Measurements from ENCODE around the gene PROX2. TPM values are rescaled to one million over a fixed set of nuclear protein-coding genes. Genes with fewer than 3 reads are reported as not detected.
A peak's percentile ranks its signal among the peaks of the same experiment; 100 is the strongest.

PROX2 gene
- total and polyA plus RNA-seq, 12 donors = 0.08 TPM; not detected in 11

- WGBS, 4 donors = 58 to 69% (median 62%) methylated on average over 9 of the region's 9 CpGs
- Histone ChIP-seq H3K36me3 (replicated peaks in 1 of 2) (no peaks in the 10 kb centered on the region), H3K27ac (no peak overlapping the region), H3K4me1 (replicated peaks in 1 of 2) (no peaks in the 10 kb centered on the region), H3K9me3 (replicated peaks in 1 of 3) (no peaks in the 10 kb centered on the region), H3K4me3 (no peak overlapping the region), H3K27me3 (no peaks in the 10 kb centered on the region)
- intact Hi-C loops (cut with DNase I) = loop anchor here (5.0 kb wide), 2 partner anchors 43 to 223 kb away; no protein-coding TSS in a partner anchor
- TF ChIP-seq CTCF (IDR thresholded peaks at IDR 0.05) = no peak
- no peak for TF ChIP-seq POLR2A (IDR thresholded peaks at IDR 0.05)
- no peak for DNase-seq
Observed at GRCh38 chr14:74864198-74864597, 11.7 kb downstream of the PROX2 start.

GRCh38 chr14:74863274-74863673 lies 12.7 kb downstream of the PROX2 start:
- Histone ChIP-seq H3K36me3 (replicated peaks in 1 of 2) (no peaks in the 10 kb centered on the region), H3K27me3 (no peaks in the 10 kb centered on the region), H3K9me3 (replicated peaks in 1 of 3) (no peaks in the 10 kb centered on the region), H3K4me1 (replicated peaks in 1 of 2) (no peaks in the 10 kb centered on the region), H3K27ac (no peak overlapping the region), H3K4me3 (no peak overlapping the region)
- intact Hi-C loops (cut with DNase I) = loop anchor here (5.0 kb wide), 2 partner anchors 44 to 224 kb away; no protein-coding TSS in a partner anchor
- TF ChIP-seq POLR2A (IDR thresholded peaks at IDR 0.05) (no peak), CTCF (IDR thresholded peaks at IDR 0.05) (no peak)
- 73 to 77% (median 75%) methylated on average over 3 to 9 of the region's 9 CpGs for WGBS, 4 donors
- peak in 1 of 7 donors; percentile 14 for DNase-seq

GRCh38 chr14:74861734-74862090 lies 14.2 kb downstream of the PROX2 start:
- H3K4me3 ChIP-seq = no peak overlapping the region
- intact Hi-C loops (cut with DNase I) = loop anchor here (5.0 kb wide), 2 partner anchors 46 to 226 kb away; no protein-coding TSS in a partner anchor
- no peaks in the 10 kb centered on the region for H3K27me3 ChIP-seq
- H3K4me1 ChIP-seq (replicated peaks in 1 of 2) = no peaks in the 10 kb centered on the region
- H3K27ac ChIP-seq = no peak overlapping the region
- no peaks in the 10 kb centered on the region for H3K36me3 ChIP-seq (replicated peaks in 1 of 2)
- no peaks in the 10 kb centered on the region for H3K9me3 ChIP-seq (replicated peaks in 1 of 3)
- 59 to 78% (median 69%) methylated on average over 3 of the region's 3 CpGs for WGBS, 4 donors
- TF ChIP-seq POLR2A (IDR thresholded peaks at IDR 0.05) = no peak
- no peak for TF ChIP-seq CTCF (IDR thresholded peaks at IDR 0.05)
- DNase-seq = no peak

- no peaks in the 10 kb centered on the region for H3K9me3 ChIP-seq (replicated peaks in 1 of 3)
Observed at GRCh38 chr14:74860899-74861733, 14.8 kb downstream of the PROX2 start.

More at GRCh38 chr14:74860899-74861733, 14.8 kb downstream of the PROX2 start:
- Histone ChIP-seq H3K27ac (no peak overlapping the region), H3K4me3 (no peak overlapping the region), H3K36me3 (replicated peaks in 1 of 2) (no peaks in the 10 kb centered on the region), H3K4me1 (replicated peaks in 1 of 2) (no peaks in the 10 kb centered on the region), H3K27me3 (no peaks in the 10 kb centered on the region)
- DNase-seq = peak; percentile 84 to 98 (median 92)
- WGBS, 4 donors = 23 to 29% (median 25%) methylated on average over 6 to 7 of the region's 7 CpGs
- peak; percentile 78 to 88 (median 82) for TF ChIP-seq CTCF (IDR thresholded peaks at IDR 0.05)
- no peak for TF ChIP-seq POLR2A (IDR thresholded peaks at IDR 0.05)
- intact Hi-C loops (cut with DNase I) = loop anchor here (5.0 kb wide), 2 partner anchors 46 to 226 kb away; no protein-coding TSS in a partner anchor

Measured in adrenal gland (tissue), 12 donors.